ENCODE results near the gene SLIT2. TPM values are rescaled to one million over a fixed set of nuclear protein-coding genes. Genes with fewer than 3 reads are reported as not detected.

The SLIT2 gene
- total and polyA plus RNA-seq, 2 donors (not counting 1 experiment from before 2014, with no cell fraction given) = not detected

GRCh38 chr4:20268028-20268427 lies 16.3 kb downstream of the SLIT2 start:
- no peak overlapping the region for H3K4me3 Mint-ChIP-seq
- TF ChIP-seq EZH2 (IDR thresholded peaks at IDR 0.05; ENCODE audit: borderline replicate concordance, insufficient read depth, low read depth, low read length, poor library complexity, severe bottlenecking) (no peak), CTCF (IDR thresholded peaks at IDR 0.05) (no peak)
- H3K4me1 Mint-ChIP-seq = no peaks in the 10 kb centered on the region
- no peaks in the 10 kb centered on the region for H4K20me1 ChIP-seq (ENCODE audit: control insufficient read depth, insufficient read depth, low read length, poor library complexity, severe bottlenecking)
- no peaks in the 10 kb centered on the region for H3K27me3 Mint-ChIP-seq
- ChIA-PET POLR2A (no interaction called here), CTCF (no interaction called here)
- H3K4me2 ChIP-seq (replicated peaks; ENCODE audit: low read depth, low read length, poor library complexity, severe bottlenecking) = no peak overlapping the region
- DNase-seq = no peak
- no peaks in the 10 kb centered on the region for H3K79me2 ChIP-seq (ENCODE audit: control insufficient read depth, insufficient read depth, low read length)
- H3K4me1 ChIP-seq (ENCODE audit: control insufficient read depth in 2 of 2, insufficient read depth in 2 of 2, low read length in 2 of 2) = no peaks in the 10 kb centered on the region
- H3K27ac Mint-ChIP-seq = no peak overlapping the region
- H3K9me3 Mint-ChIP-seq (ENCODE audit: insufficient read depth) = no peaks in the 10 kb centered on the region
- H3K36me3 ChIP-seq (replicated peaks in 1 of 2; ENCODE audit: control extremely low read depth in 1 of 2, control insufficient read depth in 1 of 2, extremely low read depth in 1 of 2, insufficient read depth in 2 of 2, low read length in 1 of 2) = no peaks in the 10 kb centered on the region
- no peak for ATAC-seq (ENCODE audit: low read depth)
- no peak overlapping the region for H3K9ac ChIP-seq (ENCODE audit: low read length)
- intact Hi-C loops (cut with micrococcal nuclease) = no loop called here
- H3K9me3 ChIP-seq (ENCODE audit: control extremely low read depth in 1 of 3, control insufficient read depth in 2 of 3, insufficient read depth in 1 of 3, low read length in 2 of 3) = no peaks in the 10 kb centered on the region
- no peak overlapping the region for H2AFZ ChIP-seq (ENCODE audit: insufficient read depth, low read depth, low read length, poor library complexity, severe bottlenecking)
- H3K27me3 ChIP-seq (replicated peaks in 1 of 4; ENCODE audit: control extremely low read depth in 1 of 4, control insufficient read depth in 3 of 4, insufficient read depth in 4 of 4, low read length in 3 of 4) = no peaks in the 10 kb centered on the region
- H3K4me3 ChIP-seq (ENCODE audit: control extremely low read depth in 1 of 5, extremely low read depth in 1 of 5, insufficient read depth in 1 of 5, low read depth in 2 of 5, low read length in 4 of 5) = no peak overlapping the region
- no peak overlapping the region for H3K27ac ChIP-seq (ENCODE audit: low read length in 2 of 2)

GRCh38 chr4:20269320-20269719 lies 17.6 kb downstream of the SLIT2 start:
- Histone ChIP-seq H3K4me1 (ENCODE audit: control insufficient read depth in 2 of 2, insufficient read depth in 2 of 2, low read length in 2 of 2) (no peaks in the 10 kb centered on the region), H3K27ac (ENCODE audit: low read length in 2 of 2) (no peak overlapping the region), H3K4me3 (ENCODE audit: control extremely low read depth in 1 of 5, extremely low read depth in 1 of 5, insufficient read depth in 1 of 5, low read depth in 2 of 5, low read length in 4 of 5) (no peak overlapping the region), H4K20me1 (ENCODE audit: control insufficient read depth, insufficient read depth, low read length, poor library complexity, severe bottlenecking) (no peaks in the 10 kb centered on the region), H3K4me2 (replicated peaks; ENCODE audit: low read depth, low read length, poor library complexity, severe bottlenecking) (no peak overlapping the region), H2AFZ (ENCODE audit: insufficient read depth, low read depth, low read length, poor library complexity, severe bottlenecking) (no peak overlapping the region), H3K9me3 (ENCODE audit: control extremely low read depth in 1 of 3, control insufficient read depth in 2 of 3, insufficient read depth in 1 of 3, low read length in 2 of 3) (no peaks in the 10 kb centered on the region), H3K36me3 (replicated peaks in 1 of 2; ENCODE audit: control extremely low read depth in 1 of 2, control insufficient read depth in 1 of 2, extremely low read depth in 1 of 2, insufficient read depth in 2 of 2, low read length in 1 of 2) (no peaks in the 10 kb centered on the region), H3K9ac (ENCODE audit: low read length) (no peak overlapping the region), H3K79me2 (ENCODE audit: control insufficient read depth, insufficient read depth, low read length) (no peaks in the 10 kb centered on the region), H3K27me3 (replicated peaks in 1 of 4; ENCODE audit: control extremely low read depth in 1 of 4, control insufficient read depth in 3 of 4, insufficient read depth in 4 of 4, low read length in 3 of 4) (no peaks in the 10 kb centered on the region)
- intact Hi-C loops (cut with micrococcal nuclease) = no loop called here
- POLR2A ChIA-PET = no interaction called here
- Mint-ChIP-seq H3K4me3 (no peak overlapping the region), H3K27ac (no peak overlapping the region), H3K27me3 (no peaks in the 10 kb centered on the region), H3K9me3 (ENCODE audit: insufficient read depth) (no peaks in the 10 kb centered on the region), H3K4me1 (no peaks in the 10 kb centered on the region)
- TF ChIP-seq CTCF (IDR thresholded peaks at IDR 0.05) = no peak
- no peak for TF ChIP-seq EZH2 (IDR thresholded peaks at IDR 0.05; ENCODE audit: borderline replicate concordance, insufficient read depth, low read depth, low read length, poor library complexity, severe bottlenecking)
- no CpG with 5 or more reads among the region's 1 CpG for whole genome bisulfite sequencing (ENCODE audit: insufficient coverage)
- no peak for DNase-seq
- no peak for ATAC-seq (ENCODE audit: low read depth)
- CTCF ChIA-PET = no interaction called here

All from B cell (primary cell).